Measurements from ENCODE around the gene TTC36. TPM values are rescaled to one million over a fixed set of nuclear protein-coding genes. Genes with fewer than 3 reads are reported as not detected.

Gene TTC36
- total and polyA plus RNA-seq, 2 donors (not counting 1 experiment from before 2014, with no cell fraction given), result 0.19 to 0.79 TPM

DNA sequence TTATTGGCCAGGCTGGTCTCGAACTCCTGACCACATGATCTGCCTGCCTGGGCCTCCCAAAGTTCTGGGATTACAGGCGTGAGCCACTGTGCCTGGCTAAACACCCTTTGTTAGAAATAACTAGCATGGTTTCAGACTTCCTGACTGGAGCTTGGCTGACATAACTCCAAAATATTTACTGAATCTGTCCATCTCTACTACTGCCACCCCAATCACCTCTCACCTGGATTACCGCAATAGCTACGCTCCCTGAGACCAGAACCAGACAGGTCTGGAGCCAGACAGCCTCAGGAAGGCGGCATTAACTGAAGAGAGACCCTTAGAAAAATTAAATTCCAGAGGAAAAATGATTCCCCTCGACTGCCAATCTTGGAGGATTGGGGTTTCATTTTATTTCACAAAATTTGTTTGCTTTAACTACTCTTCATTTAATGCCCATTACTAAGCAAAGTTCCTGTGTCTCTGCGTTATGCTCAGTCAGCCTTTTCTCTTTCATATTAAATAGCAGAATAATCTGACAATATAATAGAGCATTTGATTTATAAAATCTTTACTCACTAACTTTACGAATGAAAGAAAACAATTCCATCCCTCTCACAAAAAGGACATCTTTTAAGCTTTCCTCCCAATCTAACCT lies 16.9 kb downstream of the TTC36 start:
- Histone ChIP-seq H3K4me2 (replicated peaks; ENCODE audit: low read depth, low read length, poor library complexity, severe bottlenecking) (no peak overlapping the region), H3K79me2 (ENCODE audit: control insufficient read depth, insufficient read depth, low read length) (no peaks in the 10 kb centered on the region), H4K20me1 (ENCODE audit: control insufficient read depth, insufficient read depth, low read length, poor library complexity, severe bottlenecking) (no peaks in the 10 kb centered on the region), H3K4me3 (ENCODE audit: control extremely low read depth in 1 of 5, extremely low read depth in 1 of 5, insufficient read depth in 1 of 5, low read depth in 2 of 5, low read length in 4 of 5) (no peak overlapping the region), H3K27me3 (replicated peaks in 1 of 4; ENCODE audit: control extremely low read depth in 1 of 4, control insufficient read depth in 3 of 4, insufficient read depth in 4 of 4, low read length in 3 of 4) (no peaks in the 10 kb centered on the region), H2AFZ (ENCODE audit: insufficient read depth, low read depth, low read length, poor library complexity, severe bottlenecking) (no peak overlapping the region), H3K9ac (ENCODE audit: low read length) (no peak overlapping the region), H3K27ac (ENCODE audit: low read length in 2 of 2) (no peak overlapping the region), H3K36me3 (replicated peaks in 1 of 2; ENCODE audit: control extremely low read depth in 1 of 2, control insufficient read depth in 1 of 2, extremely low read depth in 1 of 2, insufficient read depth in 2 of 2, low read length in 1 of 2) (peaks cover 6 to 13% of the 10 kb centered on the region in 2 experiments), H3K9me3 (ENCODE audit: control extremely low read depth in 1 of 3, control insufficient read depth in 2 of 3, insufficient read depth in 1 of 3, low read length in 2 of 3) (no peaks in the 10 kb centered on the region), H3K4me1 (ENCODE audit: control insufficient read depth in 2 of 2, insufficient read depth in 2 of 2, low read length in 2 of 2) (no peaks in the 10 kb centered on the region)
- ChIA-PET CTCF (interaction anchor here (0.6 to 1.3 kb wide), 2 partner anchors 10 to 168 kb away, joined by 3 read pairs; no protein-coding TSS in a partner anchor), POLR2A (no interaction called here)
- no peak for ATAC-seq (ENCODE audit: low read depth)
- TF ChIP-seq, protein P1, sequence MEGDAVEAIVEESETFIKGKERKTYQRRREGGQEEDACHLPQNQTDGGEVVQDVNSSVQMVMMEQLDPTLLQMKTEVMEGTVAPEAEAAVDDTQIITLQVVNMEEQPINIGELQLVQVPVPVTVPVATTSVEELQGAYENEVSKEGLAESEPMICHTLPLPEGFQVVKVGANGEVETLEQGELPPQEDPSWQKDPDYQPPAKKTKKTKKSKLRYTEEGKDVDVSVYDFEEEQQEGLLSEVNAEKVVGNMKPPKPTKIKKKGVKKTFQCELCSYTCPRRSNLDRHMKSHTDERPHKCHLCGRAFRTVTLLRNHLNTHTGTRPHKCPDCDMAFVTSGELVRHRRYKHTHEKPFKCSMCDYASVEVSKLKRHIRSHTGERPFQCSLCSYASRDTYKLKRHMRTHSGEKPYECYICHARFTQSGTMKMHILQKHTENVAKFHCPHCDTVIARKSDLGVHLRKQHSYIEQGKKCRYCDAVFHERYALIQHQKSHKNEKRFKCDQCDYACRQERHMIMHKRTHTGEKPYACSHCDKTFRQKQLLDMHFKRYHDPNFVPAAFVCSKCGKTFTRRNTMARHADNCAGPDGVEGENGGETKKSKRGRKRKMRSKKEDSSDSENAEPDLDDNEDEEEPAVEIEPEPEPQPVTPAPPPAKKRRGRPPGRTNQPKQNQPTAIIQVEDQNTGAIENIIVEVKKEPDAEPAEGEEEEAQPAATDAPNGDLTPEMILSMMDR (IDR thresholded peaks at IDR 0.05), result no peak
- no peak for TF ChIP-seq EZH2 (IDR thresholded peaks at IDR 0.05; ENCODE audit: borderline replicate concordance, insufficient read depth, low read depth, low read length, poor library complexity, severe bottlenecking)
- Mint-ChIP-seq H3K9me3 (ENCODE audit: insufficient read depth) (no peaks in the 10 kb centered on the region), H3K4me3 (no peak overlapping the region), H3K27me3 (no peaks in the 10 kb centered on the region), H3K27ac (no peak overlapping the region), H3K4me1 (no peaks in the 10 kb centered on the region)
- intact Hi-C loops (cut with micrococcal nuclease), result no loop called here
- 100% methylated on average over 5 of the region's 8 CpGs for WGBS (ENCODE audit: insufficient coverage)
- DNase-seq, result no peak

DNA sequence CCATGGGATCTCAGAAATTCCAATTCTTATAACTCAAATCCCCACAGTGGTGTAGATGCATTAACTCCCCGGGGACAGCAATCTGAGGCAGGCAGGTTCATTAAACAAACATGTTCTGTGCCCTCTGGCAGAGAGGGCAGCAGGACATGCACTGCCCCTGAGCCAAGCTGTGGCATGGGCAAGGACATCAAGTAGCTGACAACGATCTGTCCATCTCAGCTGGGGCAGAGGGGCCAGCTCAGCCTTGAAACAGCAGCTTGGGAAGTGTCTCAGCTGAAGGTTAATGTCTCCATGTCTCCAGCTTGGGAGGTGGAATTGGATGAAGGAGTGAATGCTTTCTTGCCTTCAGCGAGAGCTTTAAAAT lies 17.4 kb downstream of the TTC36 start:
- H3K27ac ChIP-seq (ENCODE audit: low read length in 2 of 2), result no peak overlapping the region
- intact Hi-C loops (cut with micrococcal nuclease), result no loop called here
- no peaks in the 10 kb centered on the region for H4K20me1 ChIP-seq (ENCODE audit: control insufficient read depth, insufficient read depth, low read length, poor library complexity, severe bottlenecking)
- DNase-seq (no peak), ATAC-seq (ENCODE audit: low read depth) (no peak)
- no peaks in the 10 kb centered on the region for H3K79me2 ChIP-seq (ENCODE audit: control insufficient read depth, insufficient read depth, low read length)
- Mint-ChIP-seq H3K27me3 (no peaks in the 10 kb centered on the region), H3K4me3 (no peak overlapping the region), H3K9me3 (ENCODE audit: insufficient read depth) (no peaks in the 10 kb centered on the region), H3K4me1 (no peaks in the 10 kb centered on the region), H3K27ac (no peak overlapping the region)
- CTCF ChIA-PET, result interaction anchor here (1.3 kb wide), 1 partner anchor 9 kb away, joined by 3 read pairs; no protein-coding TSS in a partner anchor
- TF ChIP-seq, protein P1 (IDR thresholded peaks at IDR 0.05), result no peak
- H3K27me3 ChIP-seq (replicated peaks in 1 of 4; ENCODE audit: control extremely low read depth in 1 of 4, control insufficient read depth in 3 of 4, insufficient read depth in 4 of 4, low read length in 3 of 4), result no peaks in the 10 kb centered on the region
- H3K9me3 ChIP-seq (ENCODE audit: control extremely low read depth in 1 of 3, control insufficient read depth in 2 of 3, insufficient read depth in 1 of 3, low read length in 2 of 3), result no peaks in the 10 kb centered on the region
- H3K9ac ChIP-seq (ENCODE audit: low read length), result no peak overlapping the region
- no peaks in the 10 kb centered on the region for H3K4me1 ChIP-seq (ENCODE audit: control insufficient read depth in 2 of 2, insufficient read depth in 2 of 2, low read length in 2 of 2)
- peaks cover 6 to 13% of the 10 kb centered on the region in 2 experiments for H3K36me3 ChIP-seq (replicated peaks in 1 of 2; ENCODE audit: control extremely low read depth in 1 of 2, control insufficient read depth in 1 of 2, extremely low read depth in 1 of 2, insufficient read depth in 2 of 2, low read length in 1 of 2)
- POLR2A ChIA-PET, result no interaction called here
- H3K4me3 ChIP-seq (ENCODE audit: control extremely low read depth in 1 of 5, extremely low read depth in 1 of 5, insufficient read depth in 1 of 5, low read depth in 2 of 5, low read length in 4 of 5), result no peak overlapping the region
- no peak overlapping the region for H2AFZ ChIP-seq (ENCODE audit: insufficient read depth, low read depth, low read length, poor library complexity, severe bottlenecking)
- WGBS (ENCODE audit: insufficient coverage), result 91% methylated on average over 2 of the region's 3 CpGs
- no peak overlapping the region for H3K4me2 ChIP-seq (replicated peaks; ENCODE audit: low read depth, low read length, poor library complexity, severe bottlenecking)
